Measurements from ENCODE around the gene TSC1. TPM values are rescaled to one million over a fixed set of nuclear protein-coding genes. Genes with fewer than 3 reads are reported as not detected.

The TSC1 gene
- total and polyA plus RNA-seq, 3 donors from 2014 or later: 78.4 to 108 (median 100) TPM

DNA sequence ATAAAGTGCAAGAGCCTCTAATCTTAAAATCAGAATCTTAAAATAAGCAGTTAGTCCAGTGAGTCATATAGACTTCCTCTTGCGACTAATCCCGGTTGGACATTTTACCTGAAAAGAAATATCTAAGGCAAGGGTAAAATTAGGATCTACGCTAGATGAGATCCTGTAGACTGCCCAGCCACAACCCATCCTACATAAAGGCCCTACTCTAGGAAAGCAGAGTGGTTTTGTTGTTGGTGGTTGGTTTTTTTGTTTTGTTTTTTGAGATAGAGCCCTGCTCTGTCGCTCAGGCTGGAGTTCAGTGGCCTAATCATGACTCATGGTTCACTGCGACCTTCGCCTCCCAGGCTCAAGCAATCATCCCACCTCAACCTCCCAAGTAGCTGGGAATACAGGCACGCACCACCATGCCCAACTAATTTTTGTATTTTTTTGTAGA is 6.9 kb downstream of the TSC1 start:
- intact Hi-C loops (cut with DNase I; ENCODE audit: low total_unique reads): no loop called here
- H3K36me3 ChIP-seq (ENCODE audit: low read depth, missing control alignments): no peaks in the 10 kb centered on the region
- H3K4me3 ChIP-seq: no peak overlapping the region
- no peak overlapping the region for H3K27ac ChIP-seq
- no peaks in the 10 kb centered on the region for H3K27me3 ChIP-seq
- 92 to 96% methylated on average over 7 of the region's 7 CpGs for WGBS, 2 donors
- no peak for DNase-seq
- H3K9me3 ChIP-seq: no peaks in the 10 kb centered on the region
- TF ChIP-seq, protein P1, sequence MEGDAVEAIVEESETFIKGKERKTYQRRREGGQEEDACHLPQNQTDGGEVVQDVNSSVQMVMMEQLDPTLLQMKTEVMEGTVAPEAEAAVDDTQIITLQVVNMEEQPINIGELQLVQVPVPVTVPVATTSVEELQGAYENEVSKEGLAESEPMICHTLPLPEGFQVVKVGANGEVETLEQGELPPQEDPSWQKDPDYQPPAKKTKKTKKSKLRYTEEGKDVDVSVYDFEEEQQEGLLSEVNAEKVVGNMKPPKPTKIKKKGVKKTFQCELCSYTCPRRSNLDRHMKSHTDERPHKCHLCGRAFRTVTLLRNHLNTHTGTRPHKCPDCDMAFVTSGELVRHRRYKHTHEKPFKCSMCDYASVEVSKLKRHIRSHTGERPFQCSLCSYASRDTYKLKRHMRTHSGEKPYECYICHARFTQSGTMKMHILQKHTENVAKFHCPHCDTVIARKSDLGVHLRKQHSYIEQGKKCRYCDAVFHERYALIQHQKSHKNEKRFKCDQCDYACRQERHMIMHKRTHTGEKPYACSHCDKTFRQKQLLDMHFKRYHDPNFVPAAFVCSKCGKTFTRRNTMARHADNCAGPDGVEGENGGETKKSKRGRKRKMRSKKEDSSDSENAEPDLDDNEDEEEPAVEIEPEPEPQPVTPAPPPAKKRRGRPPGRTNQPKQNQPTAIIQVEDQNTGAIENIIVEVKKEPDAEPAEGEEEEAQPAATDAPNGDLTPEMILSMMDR (IDR thresholded peaks at IDR 0.05): no peak
- TF ChIP-seq POLR2A (IDR thresholded peaks at IDR 0.05): no peak
- H3K4me1 ChIP-seq: no peaks in the 10 kb centered on the region

DNA sequence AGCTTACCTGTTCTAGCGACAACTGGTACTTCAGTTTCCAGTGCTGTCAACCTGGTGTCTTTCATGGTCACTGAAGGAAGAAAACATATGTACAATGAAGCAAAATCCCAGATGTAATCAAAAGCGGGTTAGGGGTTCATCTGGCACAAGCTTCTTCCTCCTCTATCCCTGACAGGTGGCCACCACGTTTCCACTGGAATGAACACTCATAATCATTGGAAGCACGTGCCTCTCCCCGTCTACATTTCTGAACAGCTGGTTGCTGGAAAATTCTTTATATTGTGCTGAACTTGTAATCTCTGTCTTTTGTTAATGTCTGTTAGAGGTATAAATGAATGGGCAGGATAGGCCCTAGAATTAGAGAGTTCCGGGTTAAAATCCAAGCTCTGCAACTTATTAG is 9.4 kb downstream of the TSC1 start:
- H3K4me1 ChIP-seq: no peaks in the 10 kb centered on the region
- H3K4me3 ChIP-seq: no peak overlapping the region
- no peak for TF ChIP-seq POLR2A (IDR thresholded peaks at IDR 0.05)
- TF ChIP-seq, protein P1 (IDR thresholded peaks at IDR 0.05): no peak
- H3K9me3 ChIP-seq: no peaks in the 10 kb centered on the region
- no peak overlapping the region for H3K27ac ChIP-seq
- no peak for DNase-seq
- WGBS, 2 donors: 83 to 84% methylated on average over 6 of the region's 6 CpGs
- no peaks in the 10 kb centered on the region for H3K36me3 ChIP-seq (ENCODE audit: low read depth, missing control alignments)
- intact Hi-C loops (cut with DNase I; ENCODE audit: low total_unique reads): no loop called here
- no peaks in the 10 kb centered on the region for H3K27me3 ChIP-seq

DNA sequence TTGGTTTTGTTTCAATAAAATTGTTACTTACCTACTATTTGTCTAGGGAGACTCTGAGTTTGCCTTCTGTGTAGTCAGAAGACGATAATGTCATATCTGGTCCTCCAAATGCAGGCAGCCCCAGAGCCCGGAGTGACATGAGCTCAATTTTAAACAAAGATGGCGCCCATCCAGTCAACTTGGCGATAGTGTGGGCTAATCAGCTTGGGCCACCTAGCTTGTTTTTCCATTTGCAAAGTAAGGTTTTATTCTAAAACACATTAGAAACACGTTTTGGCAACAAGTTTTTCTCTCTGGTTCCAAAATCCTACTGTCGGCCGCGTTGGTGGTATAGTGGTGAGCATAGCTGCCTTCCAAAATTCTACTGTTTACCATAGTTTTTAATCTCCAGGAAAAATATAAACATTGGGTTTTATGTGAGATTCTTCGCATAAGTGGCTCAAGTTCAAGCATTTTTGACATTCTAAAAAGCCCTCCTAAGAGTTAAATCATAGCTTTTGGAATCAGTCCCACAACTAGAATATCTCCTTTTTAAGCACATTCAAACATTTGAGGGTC is 13.2 kb downstream of the TSC1 start:
- no peak for TF ChIP-seq POLR2A (IDR thresholded peaks at IDR 0.05)
- intact Hi-C loops (cut with DNase I; ENCODE audit: low total_unique reads): no loop called here
- Histone ChIP-seq H3K9me3 (no peaks in the 10 kb centered on the region), H3K27ac (no peak overlapping the region), H3K4me3 (no peak overlapping the region), H3K36me3 (ENCODE audit: low read depth, missing control alignments) (no peaks in the 10 kb centered on the region), H3K4me1 (no peaks in the 10 kb centered on the region), H3K27me3 (no peaks in the 10 kb centered on the region)
- WGBS, 2 donors: 86 to 88% methylated on average over 9 of the region's 9 CpGs
- no peak for DNase-seq

DNA sequence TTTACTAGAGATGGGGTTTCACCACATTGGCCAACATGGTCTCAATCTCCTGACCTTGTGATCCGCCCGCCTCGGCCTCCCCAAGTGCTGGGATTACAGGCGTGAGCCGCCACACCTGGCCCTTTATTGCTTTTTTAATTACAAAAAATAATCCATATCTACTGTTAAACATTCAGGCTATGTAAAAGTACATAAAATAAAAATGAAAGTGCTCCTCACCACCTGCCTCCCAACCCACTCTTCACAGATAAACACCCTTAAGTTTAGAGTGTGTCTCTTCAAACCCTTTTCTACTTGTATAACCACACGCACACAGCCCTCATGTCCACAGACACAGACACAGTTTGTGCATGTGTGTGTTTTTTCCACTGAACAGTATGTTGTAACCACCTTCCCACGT is 16.7 kb downstream of the TSC1 start:
- H3K4me3 ChIP-seq: no peak overlapping the region
- no peak for TF ChIP-seq POLR2A (IDR thresholded peaks at IDR 0.05)
- TF ChIP-seq, protein P1 (IDR thresholded peaks at IDR 0.05): no peak
- WGBS, 2 donors: 87 to 90% methylated on average over 7 of the region's 7 CpGs
- no peaks in the 10 kb centered on the region for H3K4me1 ChIP-seq
- no peaks in the 10 kb centered on the region for H3K36me3 ChIP-seq (ENCODE audit: low read depth, missing control alignments)
- DNase-seq: no peak
- H3K27me3 ChIP-seq: no peaks in the 10 kb centered on the region
- no peaks in the 10 kb centered on the region for H3K9me3 ChIP-seq
- H3K27ac ChIP-seq: no peak overlapping the region
- intact Hi-C loops (cut with DNase I; ENCODE audit: low total_unique reads): no loop called here

DNA sequence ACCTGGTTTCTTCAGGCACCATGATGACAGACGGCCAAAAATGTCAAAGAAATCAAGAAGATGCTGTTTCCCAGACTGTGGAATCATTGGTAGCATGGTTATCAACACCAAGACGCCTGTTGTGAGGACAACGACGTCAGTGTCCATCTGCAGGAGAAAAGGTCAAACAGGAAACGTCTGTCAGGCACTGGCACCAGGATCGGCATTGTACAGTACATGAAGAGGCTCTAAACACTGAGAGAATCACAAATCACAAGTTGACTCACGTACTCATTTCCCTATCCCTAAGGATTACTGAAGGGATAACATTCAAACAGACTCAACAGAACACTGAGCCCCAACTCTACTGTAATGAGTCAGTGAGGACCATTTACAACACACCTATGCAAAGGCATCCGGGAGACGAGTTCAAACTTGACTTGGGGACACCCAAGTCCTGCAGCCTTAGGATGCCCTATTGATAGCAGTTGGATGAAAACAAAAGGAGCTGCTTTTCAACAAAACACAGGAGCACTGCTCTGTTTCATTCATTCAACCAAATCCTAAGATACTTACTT is 21.0 kb downstream of the TSC1 start:
- Histone ChIP-seq H3K27me3 (no peaks in the 10 kb centered on the region), H3K9me3 (no peaks in the 10 kb centered on the region), H3K4me3 (no peak overlapping the region), H3K27ac (no peak overlapping the region), H3K4me1 (no peaks in the 10 kb centered on the region), H3K36me3 (ENCODE audit: low read depth, missing control alignments) (no peaks in the 10 kb centered on the region)
- 90 to 91% methylated on average over 9 of the region's 9 CpGs for WGBS, 2 donors
- no peak for TF ChIP-seq POLR2A (IDR thresholded peaks at IDR 0.05)
- TF ChIP-seq, protein P1 (IDR thresholded peaks at IDR 0.05): no peak
- intact Hi-C loops (cut with DNase I; ENCODE audit: low total_unique reads): no loop called here
- DNase-seq: no peak

Data from testis (tissue), 3 donors.